AG09309 (cell line): Measurements from ENCODE around the gene CARS1.

Source experiments
- DNase-seq: peaks from one replicate; pipeline ENCODE4 v3.0.0-alpha.2; 2010; ENCODE audit warnings: low read depth
- H3K4me3 ChIP-seq: 2 replicates; pipeline ENCODE4 v1.5.1; 2011; ENCODE audit warnings: mild to moderate bottlenecking, low read depth, low read length, moderate library complexity; ENCODE audit not compliant: control insufficient read depth
- TF ChIP-seq, protein P1 (sequence below): IDR thresholded peaks from 2 replicates; pipeline ENCODE4 v1.5.1; 2011; ENCODE audit warnings: mild to moderate bottlenecking, low read depth, low read length, inconsistent platforms; ENCODE audit not compliant: insufficient read depth, control insufficient read depth; ENCODE audit errors: missing control alignments

CARS1 gene

DNA sequence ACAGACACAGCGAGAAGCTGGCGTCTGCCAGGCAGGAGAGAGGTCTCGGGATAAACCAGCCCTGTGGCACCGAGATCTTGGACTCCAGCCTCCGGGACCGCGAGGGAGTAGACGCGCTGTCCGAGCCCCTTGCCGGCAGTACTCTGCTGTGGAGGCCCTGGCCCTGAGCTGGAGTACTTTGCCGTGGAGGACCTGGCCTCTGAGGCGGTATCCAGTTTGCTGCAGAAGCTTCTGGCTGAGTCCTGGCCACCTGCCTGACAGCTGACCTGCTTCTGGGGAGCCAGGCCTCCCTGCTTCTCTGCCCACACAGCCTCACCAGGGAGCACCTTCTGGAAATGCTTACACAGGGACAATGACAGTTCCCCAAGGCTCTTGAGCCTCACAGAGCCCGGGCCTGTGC is 31.6 kb upstream of the CARS1 start:
- no peak for DNase-seq
- TF ChIP-seq, protein P1, sequence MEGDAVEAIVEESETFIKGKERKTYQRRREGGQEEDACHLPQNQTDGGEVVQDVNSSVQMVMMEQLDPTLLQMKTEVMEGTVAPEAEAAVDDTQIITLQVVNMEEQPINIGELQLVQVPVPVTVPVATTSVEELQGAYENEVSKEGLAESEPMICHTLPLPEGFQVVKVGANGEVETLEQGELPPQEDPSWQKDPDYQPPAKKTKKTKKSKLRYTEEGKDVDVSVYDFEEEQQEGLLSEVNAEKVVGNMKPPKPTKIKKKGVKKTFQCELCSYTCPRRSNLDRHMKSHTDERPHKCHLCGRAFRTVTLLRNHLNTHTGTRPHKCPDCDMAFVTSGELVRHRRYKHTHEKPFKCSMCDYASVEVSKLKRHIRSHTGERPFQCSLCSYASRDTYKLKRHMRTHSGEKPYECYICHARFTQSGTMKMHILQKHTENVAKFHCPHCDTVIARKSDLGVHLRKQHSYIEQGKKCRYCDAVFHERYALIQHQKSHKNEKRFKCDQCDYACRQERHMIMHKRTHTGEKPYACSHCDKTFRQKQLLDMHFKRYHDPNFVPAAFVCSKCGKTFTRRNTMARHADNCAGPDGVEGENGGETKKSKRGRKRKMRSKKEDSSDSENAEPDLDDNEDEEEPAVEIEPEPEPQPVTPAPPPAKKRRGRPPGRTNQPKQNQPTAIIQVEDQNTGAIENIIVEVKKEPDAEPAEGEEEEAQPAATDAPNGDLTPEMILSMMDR = no peak
- no peak overlapping the region for H3K4me3 ChIP-seq

DNA sequence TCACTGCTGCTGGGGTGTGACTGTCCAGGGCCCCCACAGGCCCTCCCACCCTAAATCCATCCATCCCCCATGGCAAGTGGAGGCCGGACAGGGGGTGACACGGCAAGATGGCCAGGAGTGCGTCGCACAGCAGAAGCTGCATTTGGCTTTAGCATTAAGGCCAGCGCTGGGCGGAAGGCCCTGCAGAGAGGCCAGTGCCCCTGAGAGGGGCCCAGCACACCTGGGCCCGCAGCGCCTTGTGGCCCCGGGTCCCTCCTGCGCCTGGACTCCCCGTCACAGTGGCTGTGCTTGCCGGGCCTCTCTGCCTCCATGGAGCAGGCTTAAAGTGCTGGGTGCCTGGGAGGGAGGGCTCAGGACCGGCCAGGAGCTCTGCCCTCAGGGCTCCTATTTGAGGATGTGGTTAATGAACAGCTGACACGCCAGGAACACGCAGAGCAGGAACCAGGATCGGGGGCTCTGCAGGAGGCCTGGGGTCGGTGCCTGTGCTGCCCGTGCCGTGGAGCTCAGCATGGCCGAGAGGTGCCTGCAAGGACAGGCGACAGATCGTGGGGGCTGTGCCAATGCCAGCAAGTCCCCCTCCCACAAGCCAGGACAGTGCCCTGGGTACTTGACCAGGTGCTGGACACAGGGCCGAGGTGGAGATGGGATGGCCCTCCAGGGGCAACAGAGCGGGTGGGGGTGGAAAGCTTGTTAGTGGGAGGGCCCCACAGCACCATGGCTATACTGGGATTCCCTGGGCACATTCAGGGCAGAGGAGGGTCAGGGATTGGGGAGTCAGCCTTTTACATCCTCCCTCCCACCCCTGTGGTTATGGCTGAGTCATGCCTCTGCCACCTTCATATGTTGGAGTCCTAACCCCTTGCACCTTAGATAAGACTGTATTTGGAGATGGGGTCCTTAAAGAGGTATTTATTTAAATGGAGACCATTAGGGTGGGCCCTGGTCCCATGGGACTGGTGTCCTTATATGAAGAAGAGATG is 30.9 kb upstream of the CARS1 start:
- no peak overlapping the region for H3K4me3 ChIP-seq
- TF ChIP-seq, protein P1 = no peak
- DNase-seq = no peak

- TF ChIP-seq, protein P1 = no peak
- H3K4me3 ChIP-seq = no peak overlapping the region
- DNase-seq = no peak
Observed at GRCh38 chr11:3087373-3087772, 30.1 kb upstream of the CARS1 start.

DNA sequence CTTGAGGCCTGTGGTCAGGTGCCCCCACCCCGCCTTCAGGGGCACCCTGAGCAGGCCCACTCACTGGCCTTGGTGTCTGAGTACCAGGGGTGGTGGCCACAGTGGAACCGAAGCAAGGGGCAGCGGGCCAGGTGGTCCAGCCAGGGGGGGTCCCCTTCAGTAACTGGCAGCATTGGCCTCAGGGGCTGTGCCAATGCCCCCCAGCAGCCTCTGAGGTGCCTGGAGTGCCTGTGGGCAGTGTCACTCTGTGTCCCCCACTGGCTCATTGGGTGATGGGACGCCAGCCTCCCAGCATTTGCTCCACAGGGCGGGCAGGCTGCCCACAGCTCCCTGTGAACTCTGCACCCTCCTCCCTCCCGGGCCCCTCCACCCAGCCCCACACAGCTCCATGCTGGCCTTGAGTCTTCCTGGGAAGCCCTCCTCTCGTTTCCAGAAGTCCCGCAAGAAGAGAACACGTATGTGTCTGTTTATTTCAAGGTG is 29.5 kb upstream of the CARS1 start:
- no peak overlapping the region for H3K4me3 ChIP-seq
- TF ChIP-seq, protein P1 = no peak
- DNase-seq = no peak

DNA sequence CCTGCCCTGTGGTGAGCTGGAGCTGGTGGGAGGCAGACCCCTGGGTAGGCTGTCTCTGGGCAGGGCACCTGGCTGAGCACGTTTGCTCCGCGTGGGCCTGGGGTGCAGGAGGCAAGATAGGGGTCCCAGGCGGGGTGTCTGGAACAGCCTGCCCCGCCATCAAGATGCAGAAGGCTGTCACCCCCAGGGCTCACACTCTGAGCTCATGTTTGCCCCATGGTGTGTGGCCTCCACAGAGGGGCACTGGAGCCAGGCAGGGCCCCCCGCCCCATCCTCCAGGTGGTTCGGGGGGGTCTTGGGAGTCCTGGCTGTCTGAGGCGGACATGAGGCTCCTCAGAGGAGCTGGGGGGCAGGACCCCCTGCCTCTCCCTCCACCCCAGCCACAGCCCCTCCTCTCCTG is 28.9 kb upstream of the CARS1 start:
- DNase-seq = no peak
- no peak overlapping the region for H3K4me3 ChIP-seq
- TF ChIP-seq, protein P1 = no peak

DNA sequence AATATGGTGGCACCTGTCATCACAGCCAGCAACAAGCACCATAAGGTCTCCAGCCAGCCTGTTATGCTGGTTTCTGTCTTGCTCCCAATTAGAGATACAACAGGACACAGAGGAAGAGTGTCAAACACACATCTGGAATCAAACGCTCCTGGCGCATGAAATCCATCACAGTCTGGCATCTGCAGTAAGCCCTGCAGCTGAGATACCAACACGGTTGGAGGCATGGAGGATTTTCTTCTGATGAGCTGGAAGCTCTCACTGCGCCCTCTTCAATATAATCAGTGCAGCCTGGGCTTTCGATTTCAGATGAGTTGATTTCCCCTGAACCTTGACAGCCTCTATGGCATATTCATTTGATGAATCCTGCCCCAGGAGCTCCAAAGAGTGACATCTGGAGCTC is 27.8 kb upstream of the CARS1 start:
- TF ChIP-seq, protein P1 = no peak
- H3K4me3 ChIP-seq = no peak overlapping the region
- DNase-seq = no peak
